Measurements from ENCODE around the gene LPAR1.

DNA sequence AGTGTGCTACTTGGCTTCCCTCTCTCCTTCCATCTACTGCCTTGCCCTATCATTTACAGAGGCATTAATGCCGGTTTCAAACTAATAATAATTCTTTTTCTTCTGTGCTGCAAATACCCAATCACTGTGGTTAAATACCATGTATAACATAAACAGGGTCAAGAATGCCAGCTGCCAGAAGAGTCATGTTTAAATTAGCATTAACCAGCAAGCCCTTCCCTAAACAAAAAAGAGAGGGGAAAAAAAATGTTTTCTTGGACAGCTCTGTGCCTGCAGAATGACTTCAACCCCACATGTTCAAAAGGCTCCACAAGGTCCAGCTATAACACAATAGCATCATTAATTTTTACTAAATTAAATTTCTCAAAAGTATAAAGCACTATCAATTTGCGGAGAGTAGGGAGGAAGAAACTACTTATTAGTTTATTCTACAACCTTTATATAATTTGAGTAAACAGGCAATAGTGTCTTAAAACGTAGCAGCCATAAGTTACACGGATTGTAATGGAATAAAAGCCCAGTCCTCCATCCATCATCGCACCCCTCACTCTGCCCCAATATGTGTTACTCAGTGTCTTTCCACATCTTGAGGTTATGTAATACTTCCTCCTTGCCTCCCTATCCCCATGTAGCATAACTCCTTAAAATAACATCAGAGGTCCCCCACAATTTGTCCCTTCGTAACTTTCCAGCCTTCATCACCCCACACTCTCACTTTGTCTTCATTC is 3.9 kb downstream of the LPAR1 start:
- TF ChIP-seq, protein P1, sequence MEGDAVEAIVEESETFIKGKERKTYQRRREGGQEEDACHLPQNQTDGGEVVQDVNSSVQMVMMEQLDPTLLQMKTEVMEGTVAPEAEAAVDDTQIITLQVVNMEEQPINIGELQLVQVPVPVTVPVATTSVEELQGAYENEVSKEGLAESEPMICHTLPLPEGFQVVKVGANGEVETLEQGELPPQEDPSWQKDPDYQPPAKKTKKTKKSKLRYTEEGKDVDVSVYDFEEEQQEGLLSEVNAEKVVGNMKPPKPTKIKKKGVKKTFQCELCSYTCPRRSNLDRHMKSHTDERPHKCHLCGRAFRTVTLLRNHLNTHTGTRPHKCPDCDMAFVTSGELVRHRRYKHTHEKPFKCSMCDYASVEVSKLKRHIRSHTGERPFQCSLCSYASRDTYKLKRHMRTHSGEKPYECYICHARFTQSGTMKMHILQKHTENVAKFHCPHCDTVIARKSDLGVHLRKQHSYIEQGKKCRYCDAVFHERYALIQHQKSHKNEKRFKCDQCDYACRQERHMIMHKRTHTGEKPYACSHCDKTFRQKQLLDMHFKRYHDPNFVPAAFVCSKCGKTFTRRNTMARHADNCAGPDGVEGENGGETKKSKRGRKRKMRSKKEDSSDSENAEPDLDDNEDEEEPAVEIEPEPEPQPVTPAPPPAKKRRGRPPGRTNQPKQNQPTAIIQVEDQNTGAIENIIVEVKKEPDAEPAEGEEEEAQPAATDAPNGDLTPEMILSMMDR (IDR thresholded peaks at IDR 0.05) = no peak
- TF ChIP-seq POLR2AphosphoS5 (IDR thresholded peaks at IDR 0.05; ENCODE audit: low read depth, low read length) (no peak), TCF7L2 (IDR thresholded peaks at IDR 0.05; ENCODE audit: low read depth, low read length) (no peak)

Measured in Panc1 (cell line).